K562 (cell line): ENCODE measurements around the gene ARL6IP6. TPM values are rescaled to one million over a fixed set of nuclear protein-coding genes. Genes with fewer than 3 reads are reported as not detected.

Experiments
- FOXJ2 ChIP-seq: fragments of 200-800 bp; sonication (Bioruptor generic); IDR thresholded peaks from 2 replicates; pipeline ENCODE4 v1.6.1; 2016; ENCODE audit warnings: missing genetic modification characterization, missing compliant biosample characterization
- FOXJ3 ChIP-seq: sonication (generic); formaldehyde crosslinking; IDR thresholded peaks from 2 replicates; pipeline ENCODE4 v1.4.0; 2020; ENCODE audit warnings: mild to moderate bottlenecking, missing genetic modification reagents
- FOXK1 ChIP-seq: sonication (generic); formaldehyde crosslinking; IDR thresholded peaks from 2 replicates; pipeline ENCODE4 v1.8.0; 2022; ENCODE audit warnings: missing genetic modification reagents, mild to moderate bottlenecking, borderline replicate concordance
- GABPB1 ChIP-seq: sonication (generic); formaldehyde crosslinking; IDR thresholded peaks from 2 replicates; pipeline ENCODE4 v1.8.0; 2022; ENCODE audit warnings: mild to moderate bottlenecking, missing genetic modification reagents
- GTF3C2 ChIP-seq: IDR thresholded peaks from 3 replicates; pipeline ENCODE4 v1.6.1; 2011; ENCODE audit warnings: borderline replicate concordance, mild to moderate bottlenecking, moderate library complexity; ENCODE audit not compliant: insufficient read length; ENCODE audit errors: extremely low read depth
- HDGF ChIP-seq: fragments of 450-650 bp; IDR thresholded peaks from 2 replicates; pipeline ENCODE4 v1.6.1; 2016
- HNRNPH1 ChIP-seq: fragments of 200-400 bp; formaldehyde crosslinking; optimal IDR thresholded peaks from 2 replicates; pipeline ENCODE3; 2017; ENCODE audit warnings: low read depth, mild to moderate bottlenecking, low read length, moderate library complexity
- KLF6 ChIP-seq: fragments of 250-450 bp; sonication (Bioruptor Pico); IDR thresholded peaks from 2 replicates; pipeline ENCODE4 v1.4.0; 2020; ENCODE audit warnings: mild to moderate bottlenecking, moderate library complexity, borderline replicate concordance
- MLLT1 ChIP-seq, 2 experiments: fragments of 450-650 bp; IDR thresholded peaks; 2 replicates each; pipeline ENCODE4 v1.6.1; 2016
- MYC ChIP-seq, 2 experiments: fragments of 250-450 bp in 1 of 2; sonication (Bioruptor Pico) in 1 of 2; IDR thresholded peaks; 2 replicates each; pipeline versions ENCODE4 v1.5.1 to v1.6.1; 2012 to 2021; ENCODE audit warnings: low read depth in 2 of 2, borderline replicate concordance in 1 of 2, improper control_type of control experiment in 1 of 2, low read length in 1 of 2, mild to moderate bottlenecking in 1 of 2, moderate library complexity in 1 of 2
- RFX1 ChIP-seq: fragments of 450-650 bp; IDR thresholded peaks from 2 replicates; pipeline ENCODE4 v1.6.1; 2016; ENCODE audit warnings: mild to moderate bottlenecking, moderate library complexity
- RNF2 ChIP-seq: sonication (generic); IDR thresholded peaks from 2 replicates; pipeline ENCODE4 v1.6.1; 2016
- THAP12 ChIP-seq: fragments of 250-450 bp; sonication (Bioruptor Pico); IDR thresholded peaks from 2 replicates; pipeline ENCODE4 v1.9.0; 2021; ENCODE audit warnings: mild to moderate bottlenecking, inconsistent platforms
- ZBTB17 ChIP-seq: fragments of 450-650 bp; formaldehyde crosslinking; IDR thresholded peaks from 2 replicates; pipeline ENCODE4 v1.4.0; 2020; ENCODE audit warnings: mild to moderate bottlenecking
- ZBTB34 ChIP-seq: fragments of 250-450 bp; sonication (Bioruptor Pico); IDR thresholded peaks from 2 replicates; pipeline ENCODE4 v1.8.0; 2021; ENCODE audit warnings: mild to moderate bottlenecking, moderate library complexity
- ZNF395 ChIP-seq: fragments of 200-800 bp; sonication (Bioruptor generic); IDR thresholded peaks from 2 replicates; pipeline ENCODE4 v1.6.1; 2017; ENCODE audit warnings: missing genetic modification characterization, missing compliant biosample characterization
- polyA plus RNA-seq, 8 experiments: library from polyadenylated mRNA; depleted of rRNA in 4 of 8; stranded (reverse) in 5 of 8; unstranded in 3 of 8; fragments of >200 nt; fragmentation: Nextera tagmentation in 2 of 8; fragmentation: Illumina TruSeq in 1 of 8; extraction: Ambion mirVana in 2 of 8; extraction: Trizol in 1 of 8; gene quantifications; 2 replicates each; pipeline versions ENCODE4 v1.2.1 to v1.2.3, GENCODE V29; 2011 to 2014; ENCODE audit warnings: inconsistent platforms in 1 of 8, missing spikeins in 1 of 8
- total RNA-seq, 7 experiments: library from RNA; depleted of rRNA in 6 of 7; stranded (reverse); fragments of >200 nt in 6 of 7; fragmentation: Illumina TruSeq in 2 of 7; extraction: Trizol in 2 of 7; gene quantifications; 2 replicates each; pipeline versions ENCODE4 v1.2.1 to v1.2.3, GENCODE V29; 2011 to 2021; ENCODE audit warnings: low replicate concordance in 1 of 7

ARL6IP6 gene
- total and polyA plus RNA-seq, 9 of the 15 experiments (the other 6 are each of a cell fraction or from before 2014, with no cell fraction given), result 19.2 to 98.5 (median 36.2) TPM

GRCh38 chr2:152717228-152718075 is 968 bp upstream of the ARL6IP6 start, which contains the start of gene PRPF40A (continued):
- TF ChIP-seq GTF3C2 (no peak), FOXJ2 (tag) (0 out of 2 replicates have a peak, but pooled peaks have one; percentile 39), ZBTB17 (CRISPR knock-in tag) (peak; percentile 8; the same call in 1 of the 2 replicates), RNF2 (no peak; the same call in 1 of the 2 replicates), MLLT1 (IDR thresholded peaks at IDR 0.05) (peak in 1 of 2 experiments; percentile 77; a peak in 2 of 4 replicates), HNRNPH1 (no peak), RFX1 (peak; percentile 53), ZBTB34 (CRISPR knock-in tag) (no peak), ZNF395 (CRISPR knock-in tag) (peak; percentile 81; the same call in 1 of the 2 replicates), HDGF (no peak), FOXK1 (CRISPR knock-in tag) (0 out of 2 replicates have a peak, but pooled peaks have one; percentile 31), THAP12 (CRISPR knock-in tag) (peak; percentile 55), KLF6 (0 out of 2 replicates have a peak, but pooled peaks have one; percentile 39), GABPB1 (peak; percentile 34; the same call in 1 of the 2 replicates), FOXJ3 (CRISPR knock-in tag) (no peak), MYC (IDR thresholded peaks at IDR 0.05; ENCODE audit: low read depth, low read length) (peak; percentile 96), MYC (CRISPR knock-in tag; IDR thresholded peaks at IDR 0.05; ENCODE audit: borderline replicate concordance, low read depth) (no peak)
